ENCODE data around the gene CEP95. TPM values are rescaled to one million over a fixed set of nuclear protein-coding genes. Genes with fewer than 3 reads are reported as not detected.

Gene CEP95
- polyA plus RNA-seq, 3 donors = 4.6 to 42.1 (median 5.0) TPM

DNA sequence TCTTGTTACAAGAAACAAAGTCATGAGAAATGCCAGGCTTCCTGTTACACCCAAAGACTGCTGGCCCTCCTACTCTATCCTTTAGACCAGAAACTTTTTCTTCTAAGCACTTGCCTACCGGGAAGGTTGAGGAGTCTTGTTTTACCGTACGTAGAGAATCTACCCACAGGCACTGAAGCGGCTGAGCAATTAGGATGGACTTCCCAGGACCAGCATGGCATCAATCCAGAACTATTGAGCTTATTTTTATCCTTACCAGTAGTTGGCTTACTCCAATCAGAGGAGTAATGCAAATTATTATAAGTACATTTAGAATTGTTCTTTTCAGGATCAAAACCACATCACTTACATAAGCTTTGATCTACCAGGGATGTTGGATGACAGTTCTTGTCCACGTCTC lies 25.6 kb downstream of the CEP95 start:
- 100% methylated on average over 1 of the region's 5 CpGs for WGBS (ENCODE audit: insufficient coverage)
- TF ChIP-seq CTCF (IDR thresholded peaks at IDR 0.05) = no peak
- Histone ChIP-seq H3K4me1 (ENCODE audit: control insufficient read depth in 1 of 2, insufficient read depth in 2 of 2, low read length in 2 of 2) (no peaks in the 10 kb centered on the region), H3K9ac (ENCODE audit: insufficient read depth, low read length, poor library complexity, severe bottlenecking) (no peak overlapping the region), H3K4me2 (replicated peaks; ENCODE audit: extremely low read depth, low read length, poor library complexity, severe bottlenecking) (no peak overlapping the region), H2AFZ (ENCODE audit: insufficient read depth, low read depth, low read length, poor library complexity, severe bottlenecking) (no peak overlapping the region), H3K27me3 (ENCODE audit: control insufficient read depth in 2 of 2, insufficient read depth in 2 of 2, low read length in 2 of 2) (no peaks in the 10 kb centered on the region), H3K4me3 (replicated peaks in 1 of 3; ENCODE audit: low read depth in 2 of 3, low read length in 3 of 3) (no peak overlapping the region), H3K9me3 (replicated peaks in 1 of 2; ENCODE audit: control insufficient read depth in 1 of 2, insufficient read depth in 1 of 2, low read length in 2 of 2) (no peaks in the 10 kb centered on the region), H4K20me1 (ENCODE audit: insufficient read depth, low read length) (no peaks in the 10 kb centered on the region), H3K36me3 (replicated peaks in 1 of 2; ENCODE audit: control insufficient read depth in 1 of 2, insufficient read depth in 2 of 2, low read length in 2 of 2) (peaks cover 96 to 100% of the 10 kb centered on the region in 2 donors), H3K27ac (ENCODE audit: low read depth in 1 of 2, low read length in 2 of 2) (no peak overlapping the region), H3K79me2 (ENCODE audit: insufficient read depth, low read length) (no peaks in the 10 kb centered on the region)
- intact Hi-C loops (cut with micrococcal nuclease) = no loop called here
- DNase-seq = no peak
- Mint-ChIP-seq H3K36me3 (peaks cover 88 to 98% of the 10 kb centered on the region in 2 donors), H3K4me1 (no peaks in the 10 kb centered on the region), H3K27me3 (ENCODE audit: low read depth in 3 of 3) (no peaks in the 10 kb centered on the region), H3K4me3 (no peak overlapping the region), H3K9me3 (no peaks in the 10 kb centered on the region), H3K27ac (no peak overlapping the region)

- peak overlapping the region in 2 of 7 donors; percentile 58 to 78 for H3K27ac Mint-ChIP-seq
- Histone ChIP-seq H3K4me1 (ENCODE audit: control insufficient read depth in 1 of 2, insufficient read depth in 2 of 2, low read length in 2 of 2) (no peaks in the 10 kb centered on the region), H3K4me2 (replicated peaks; ENCODE audit: extremely low read depth, low read length, poor library complexity, severe bottlenecking) (no peak overlapping the region), H3K4me3 (replicated peaks in 1 of 3; ENCODE audit: low read depth in 2 of 3, low read length in 3 of 3) (no peak overlapping the region), H4K20me1 (ENCODE audit: insufficient read depth, low read length) (no peaks in the 10 kb centered on the region), H3K9ac (ENCODE audit: insufficient read depth, low read length, poor library complexity, severe bottlenecking) (no peak overlapping the region), H3K27me3 (ENCODE audit: control insufficient read depth in 2 of 2, insufficient read depth in 2 of 2, low read length in 2 of 2) (no peaks in the 10 kb centered on the region), H2AFZ (ENCODE audit: insufficient read depth, low read depth, low read length, poor library complexity, severe bottlenecking) (no peak overlapping the region), H3K27ac (ENCODE audit: low read depth in 1 of 2, low read length in 2 of 2) (peak overlapping the region in 1 of 2 donors; percentile 15), H3K36me3 (replicated peaks in 1 of 2; ENCODE audit: control insufficient read depth in 1 of 2, insufficient read depth in 2 of 2, low read length in 2 of 2) (peaks cover 98 to 100% of the 10 kb centered on the region in 2 donors), H3K9me3 (replicated peaks in 1 of 2; ENCODE audit: control insufficient read depth in 1 of 2, insufficient read depth in 1 of 2, low read length in 2 of 2) (no peaks in the 10 kb centered on the region), H3K79me2 (ENCODE audit: insufficient read depth, low read length) (no peaks in the 10 kb centered on the region)
- intact Hi-C loops (cut with micrococcal nuclease) = no loop called here
- H3K27me3 Mint-ChIP-seq (ENCODE audit: low read depth in 3 of 3) = no peaks in the 10 kb centered on the region
- H3K4me3 Mint-ChIP-seq = no peak overlapping the region
- DNase-seq = no peak
- WGBS (ENCODE audit: insufficient coverage) = 100% methylated on average over 1 of the region's 2 CpGs
- peaks cover 87 to 100% of the 10 kb centered on the region in 2 donors for H3K36me3 Mint-ChIP-seq
- H3K9me3 Mint-ChIP-seq = peaks cover 0 to 2% (median 0%) of the 10 kb centered on the region in 7 donors
- H3K4me1 Mint-ChIP-seq = no peaks in the 10 kb centered on the region
- no peak for TF ChIP-seq CTCF (IDR thresholded peaks at IDR 0.05)
Measured at GRCh38 chr17:64533784-64534183, 27.0 kb downstream of the CEP95 start.

Data from CD14-positive monocyte (primary cell).